Activated CD8-positive, alpha-beta memory T cell treated with anti-CD3 and anti-CD28 coated beads for 4 hours (primary cell): ENCODE data around the gene GAL3ST2.
"Not testable (repeated sequence)": the region's sequence is repeated elsewhere in the genome, so short reads cannot be mapped to it uniquely, and the experiment has no call there.

Experiments used
- DNase-seq, 2 donors: peaks; one replicate each; pipeline ENCODE4 v3.0.0-alpha.2; 2020; ENCODE audit warnings: low read depth in 2 of 2

GAL3ST2 gene

DNA sequence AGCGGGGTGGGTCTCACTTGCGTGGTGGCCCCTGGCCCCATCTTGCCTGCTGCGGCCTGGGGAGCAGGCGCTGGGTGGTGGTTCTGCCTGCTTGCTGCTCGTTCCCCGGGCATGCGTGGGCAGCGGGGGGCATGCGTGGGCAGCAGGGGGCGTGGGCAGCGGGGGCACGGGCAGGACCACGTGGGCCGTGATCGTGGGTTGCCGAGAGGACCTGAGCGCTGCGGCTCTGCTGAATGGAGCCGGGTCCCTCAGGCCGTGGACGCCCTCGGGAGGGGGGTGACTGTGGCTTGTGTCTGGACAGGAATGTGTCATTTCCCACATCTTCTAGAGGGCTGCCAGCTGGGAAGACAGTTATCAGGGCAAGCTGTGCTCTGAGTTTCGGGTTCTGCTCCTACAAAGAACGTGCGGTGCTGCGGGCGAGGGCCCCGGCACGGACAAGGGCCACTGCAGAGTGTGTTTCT is 8.3 kb upstream of the GAL3ST2 start:
- DNase-seq = no peak

DNA sequence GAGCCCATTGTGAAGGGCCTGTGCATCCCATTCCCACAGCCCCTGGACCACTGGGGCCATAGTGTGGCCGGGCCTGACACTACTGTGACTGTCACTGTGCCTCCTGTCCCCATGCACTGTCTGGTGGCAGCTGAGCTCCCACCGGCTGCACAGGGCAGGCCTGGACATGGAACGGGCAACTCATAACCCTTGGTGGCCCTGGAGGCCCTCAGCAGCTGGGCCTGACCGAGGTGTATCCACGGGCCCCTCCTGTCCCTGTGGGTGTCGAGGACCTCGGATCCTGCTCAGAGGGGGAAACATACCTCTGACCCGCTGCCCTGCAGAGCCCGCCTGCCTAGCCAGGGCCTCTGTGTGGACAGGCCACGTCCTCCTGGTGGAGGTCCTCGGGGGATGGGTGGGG is 7.8 kb upstream of the GAL3ST2 start:
- DNase-seq = no peak

GRCh38 chr2:241769819-241770184 is 6.8 kb upstream of the GAL3ST2 start:
- DNase-seq = no peak

- DNase-seq = no peak
Measured at GRCh38 chr2:241770185-241770935, 6.3 kb upstream of the GAL3ST2 start.

DNA sequence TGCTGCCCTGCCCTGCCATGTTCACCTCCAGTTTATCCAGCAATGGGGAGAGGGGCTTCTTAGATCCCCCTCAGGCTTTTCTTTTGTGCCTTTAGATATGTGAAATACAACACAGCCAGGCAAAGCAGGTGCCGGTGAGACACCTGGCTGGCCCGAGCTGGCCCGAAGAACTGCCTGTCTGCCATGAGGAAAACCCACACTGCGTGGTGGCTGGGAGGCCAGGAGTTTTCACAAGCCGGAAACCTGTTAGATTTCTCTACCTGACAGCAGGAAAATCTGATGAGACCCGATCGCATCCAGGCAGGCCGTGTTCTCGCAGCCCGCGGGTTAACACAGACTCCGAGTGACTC is 5.7 kb upstream of the GAL3ST2 start:
- DNase-seq = no peak

- DNase-seq = no peak
Measured at GRCh38 chr2:241771286-241772062, 5.1 kb upstream of the GAL3ST2 start.

DNA sequence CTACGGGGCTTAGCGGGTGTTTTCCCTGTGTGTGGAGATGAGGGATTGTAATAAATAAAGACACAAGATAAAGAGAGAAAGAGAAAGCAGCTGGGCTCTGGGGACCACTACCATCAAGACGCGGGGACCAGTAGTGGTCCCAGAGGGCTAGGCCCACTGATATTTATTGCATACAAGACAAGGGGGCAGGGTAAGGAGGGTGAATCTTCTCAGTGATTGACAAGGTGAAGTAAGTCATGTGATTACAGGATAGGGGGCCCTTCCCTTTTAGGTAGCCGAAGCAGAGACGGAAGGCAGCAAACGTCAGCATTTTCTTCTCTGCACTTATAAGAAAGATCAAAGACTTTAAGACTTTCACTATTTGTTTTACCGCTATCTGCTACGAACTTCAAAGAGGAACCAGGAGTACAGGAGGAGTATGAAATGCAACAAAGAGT is 4.5 kb upstream of the GAL3ST2 start:
- DNase-seq = no peak

DNA sequence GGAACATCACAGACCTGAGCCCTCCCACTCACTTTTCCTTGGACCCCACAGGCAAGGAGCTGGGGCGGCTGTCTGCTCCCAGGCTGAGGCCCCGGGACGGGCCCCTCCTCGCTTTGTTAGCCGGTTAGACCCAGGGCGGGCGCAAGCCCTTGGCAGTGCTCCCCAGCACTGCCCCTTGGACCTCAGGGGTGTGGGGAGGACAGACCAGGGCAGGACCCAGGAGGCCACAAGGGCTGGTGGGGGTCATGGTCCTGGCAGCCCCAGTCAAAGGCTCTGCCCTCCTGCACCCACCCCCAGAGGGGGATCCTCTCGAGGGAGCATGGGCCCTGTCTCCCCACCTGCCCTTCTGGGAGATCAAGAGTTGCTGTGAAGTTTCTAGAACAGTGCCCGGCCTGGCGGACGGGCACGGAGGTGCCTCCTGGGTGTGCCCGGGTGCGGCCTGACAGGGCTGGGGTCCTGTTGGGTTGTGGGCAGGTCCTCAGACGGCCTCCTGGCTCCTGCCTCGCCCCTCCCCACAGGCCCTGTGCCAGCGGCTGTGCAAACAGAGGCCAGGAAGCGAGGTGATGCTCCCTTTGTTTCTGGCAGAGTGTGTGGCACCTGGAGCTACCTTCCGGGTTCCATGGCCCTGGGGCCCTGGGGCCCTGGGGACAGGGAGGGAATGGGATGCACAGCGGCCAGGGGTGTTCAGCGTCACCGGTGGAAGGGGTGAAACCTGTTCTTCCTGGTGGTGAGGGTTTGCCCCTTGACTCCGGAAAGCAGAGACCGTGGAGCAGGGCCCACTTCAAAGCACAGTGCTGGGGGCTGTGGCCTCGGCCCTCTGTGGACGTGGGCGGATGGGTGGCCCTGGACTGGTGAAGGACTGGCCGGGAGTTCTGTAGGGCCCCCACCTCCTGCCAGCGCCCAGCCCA is 2.9 kb upstream of the GAL3ST2 start:
- DNase-seq = no peak

- no peak for DNase-seq
Measured at GRCh38 chr2:241774419-241775222, 2.0 kb upstream of the GAL3ST2 start.

GRCh38 chr2:241775223-241776177 is 1.1 kb upstream of the GAL3ST2 start:
- DNase-seq = no peak

DNA sequence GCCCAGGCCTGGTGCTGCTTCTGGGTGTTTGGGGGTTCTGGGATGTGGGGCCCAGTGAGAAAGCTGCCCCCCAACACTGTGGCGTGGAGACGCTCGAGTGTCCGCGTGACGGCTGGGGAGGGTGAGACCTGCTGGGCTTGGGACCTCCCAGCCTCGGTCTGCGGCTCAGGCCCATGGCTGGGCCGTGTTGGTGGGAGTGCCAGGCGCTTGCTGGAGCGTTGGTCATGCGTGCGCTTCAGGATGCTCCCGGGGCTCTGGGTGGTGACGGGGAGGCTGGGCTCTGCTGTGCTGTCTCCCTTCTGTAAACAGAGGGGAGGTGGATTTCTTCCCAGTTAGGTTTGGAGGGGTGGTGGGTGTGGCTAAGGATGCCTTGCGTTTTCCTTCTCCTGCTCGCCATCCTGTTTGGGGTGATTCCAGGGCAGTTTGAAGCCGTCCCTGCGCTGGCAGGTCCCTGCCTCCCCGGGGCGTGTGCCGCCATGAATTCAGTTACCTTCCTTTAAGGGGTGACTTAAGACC is 606 bp downstream of the GAL3ST2 start:
- DNase-seq = no peak

DNA sequence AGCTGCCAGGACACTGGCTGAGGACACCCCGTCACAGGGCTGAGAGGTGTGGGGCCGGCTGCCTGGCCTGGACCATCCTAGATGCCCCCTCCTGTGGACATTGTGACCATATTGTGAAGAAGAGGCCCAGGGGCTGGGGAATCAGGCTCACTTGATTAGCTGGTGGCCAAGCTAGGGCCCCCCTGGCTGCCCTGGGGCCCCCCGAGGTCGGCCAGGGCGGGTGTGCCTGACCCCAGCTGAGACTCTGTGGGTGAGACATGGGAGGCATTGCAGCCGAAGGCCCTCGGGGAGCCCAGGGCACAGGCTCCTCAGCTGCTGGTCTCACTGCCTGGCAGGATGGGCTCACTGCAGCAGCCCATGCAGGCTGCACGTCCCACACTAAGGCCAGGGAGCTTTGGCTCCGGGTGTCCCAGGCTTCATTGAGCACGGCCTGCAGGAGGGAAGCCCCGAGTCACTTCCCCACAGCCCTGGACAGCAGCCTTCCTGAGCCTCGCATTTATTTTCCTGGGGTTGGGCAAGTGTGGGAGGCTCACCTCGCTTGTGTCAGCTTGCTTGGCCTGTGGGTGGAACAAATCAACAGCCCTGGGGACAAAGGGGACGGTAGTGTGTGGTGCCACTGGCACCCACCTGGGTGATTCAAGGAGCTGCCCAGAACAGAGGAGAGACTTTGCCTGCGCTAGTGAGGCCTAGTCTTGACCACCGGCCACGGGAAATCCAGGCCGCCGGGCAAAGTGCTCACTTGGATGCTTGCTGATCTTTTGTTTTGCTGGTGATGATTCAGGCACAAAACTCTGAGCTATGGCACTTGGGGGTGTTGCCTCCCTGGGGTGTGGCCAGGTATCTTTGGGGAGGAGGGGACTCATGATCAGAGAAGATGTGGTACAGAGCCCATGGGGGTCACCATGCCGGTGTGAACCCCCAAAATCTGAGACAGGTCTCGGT is 1.3 kb downstream of the GAL3ST2 start:
- DNase-seq = no peak

DNA sequence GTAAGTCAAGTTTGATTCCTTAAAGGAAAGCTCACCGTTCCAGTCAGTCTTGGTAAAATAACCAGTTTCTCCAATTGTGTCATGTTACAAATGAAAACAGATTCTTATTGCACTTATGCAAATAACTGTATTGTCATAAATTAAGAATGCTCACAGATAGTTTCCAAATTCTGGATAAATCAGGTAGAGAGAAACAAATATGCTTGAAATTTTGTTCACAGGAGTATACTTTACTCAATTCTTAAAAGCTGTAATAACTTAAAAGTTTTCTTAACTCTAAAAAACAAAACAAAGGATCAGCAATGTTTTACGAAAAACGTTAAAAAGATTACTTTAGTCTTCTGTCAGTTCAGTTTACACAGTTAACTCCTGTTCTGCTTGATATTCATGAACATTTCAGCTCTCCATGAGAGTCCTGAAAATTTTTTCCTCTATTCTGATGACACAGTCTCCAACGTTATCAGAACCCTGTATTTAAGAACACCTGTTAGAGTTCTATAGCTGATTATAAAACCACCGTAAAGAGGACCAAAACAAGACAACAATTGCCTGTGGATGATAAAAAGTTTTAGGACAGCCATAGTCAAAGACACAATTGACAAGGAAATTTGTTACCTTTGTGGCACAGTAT is 4.4 kb downstream of the GAL3ST2 start:
- DNase-seq = no peak

DNA sequence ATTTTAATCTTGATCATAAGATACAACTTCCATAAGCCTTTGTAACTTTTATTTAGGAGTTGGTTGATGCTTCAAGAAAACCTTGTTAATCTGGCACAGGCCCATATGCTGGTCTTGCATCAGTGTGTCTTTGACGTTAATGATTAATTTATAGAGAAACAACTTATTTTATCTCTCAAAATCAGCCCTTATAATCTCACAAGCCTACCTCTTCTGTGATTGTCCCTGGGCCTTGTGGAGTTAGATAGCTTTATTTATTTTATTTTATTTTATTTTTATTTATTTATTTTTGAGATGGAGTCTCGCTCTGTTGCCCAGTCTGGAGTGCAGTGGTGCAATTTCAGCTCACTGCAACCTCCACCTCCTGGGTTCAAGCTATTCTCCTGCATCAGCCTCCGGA is 5.4 kb downstream of the GAL3ST2 start:
- DNase-seq = not testable (repeated sequence)

GRCh38 chr2:241788135-241788534 is 11.5 kb downstream of the GAL3ST2 start:
- no peak for DNase-seq

- peak in 1 of 2 donors; percentile 13 for DNase-seq
Measured at GRCh38 chr2:241788572-241788971, 11.9 kb downstream of the GAL3ST2 start.

DNA sequence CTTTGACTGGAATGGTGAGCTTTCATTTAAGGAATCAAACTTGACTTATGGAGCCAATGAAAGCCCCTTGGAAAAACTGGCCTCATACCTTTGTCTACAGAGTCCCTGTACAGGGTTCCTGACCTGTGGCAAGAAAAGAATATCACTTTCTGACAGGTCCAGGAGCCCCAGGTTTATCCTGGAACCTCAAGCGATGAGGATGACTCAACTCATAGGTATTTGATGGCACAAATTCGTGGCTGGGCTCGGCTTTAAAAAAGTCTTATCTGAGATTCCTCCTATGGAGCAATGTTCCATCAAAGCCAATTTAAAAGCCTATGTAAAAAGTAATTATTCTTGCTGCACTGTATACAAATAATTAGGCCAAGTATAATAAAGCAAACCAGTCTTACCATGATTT is 14.8 kb downstream of the GAL3ST2 start:
- not testable (repeated sequence) for DNase-seq

DNA sequence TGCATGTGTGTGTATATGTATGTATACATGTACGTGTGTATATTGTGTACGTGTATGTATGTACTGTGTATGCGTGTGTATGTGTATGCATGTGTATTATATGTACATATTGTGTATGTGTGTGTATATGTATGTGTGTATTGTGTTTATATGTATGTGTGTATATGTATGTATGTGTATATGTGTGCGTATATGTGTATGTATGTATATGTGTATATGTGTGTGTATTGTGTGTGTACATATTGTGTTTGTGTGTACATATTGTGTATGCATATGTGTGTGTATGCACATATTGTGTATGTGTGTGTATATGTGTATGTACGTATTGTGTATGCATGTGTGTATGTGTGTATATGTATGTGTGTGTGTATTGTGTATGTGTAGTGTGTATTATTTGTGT is 16.8 kb downstream of the GAL3ST2 start:
- DNase-seq = no peak
